ENCODE measurements around the gene DPM1. TPM values are rescaled to one million over a fixed set of nuclear protein-coding genes. Genes with fewer than 3 reads are reported as not detected.

Gene DPM1
- total RNA-seq, 2 donors from 2014 or later: 37.0 to 43.9 TPM

DNA sequence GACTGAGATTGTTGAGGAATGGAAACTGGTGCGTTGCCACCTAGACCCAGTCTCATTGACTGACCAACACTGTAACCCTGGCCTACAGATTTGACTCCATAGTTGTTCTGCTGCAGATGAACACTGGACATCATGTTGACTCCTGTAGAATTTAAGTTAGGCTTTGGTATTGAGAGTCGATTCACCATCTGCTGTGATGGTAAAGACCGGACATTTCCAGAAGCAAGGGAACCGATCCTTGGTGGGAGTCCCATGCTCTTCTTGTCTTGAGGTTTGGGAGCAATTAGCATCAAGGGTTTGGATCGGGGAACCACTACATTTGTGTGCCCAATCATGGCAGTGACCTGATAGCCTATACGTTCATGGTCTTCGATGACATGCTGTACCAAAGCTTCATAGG lies 64.7 kb downstream of the DPM1 start:
- Histone ChIP-seq H3K4me1 (no peaks in the 10 kb centered on the region), H3K9ac (ENCODE audit: low read depth in 2 of 2, low read length in 2 of 2) (no peak overlapping the region), H3K4me3 (no peak overlapping the region), H3K27me3 (no peaks in the 10 kb centered on the region), H3K27ac (no peak overlapping the region), H3K9me3 (no peaks in the 10 kb centered on the region), H3K36me3 (peaks cover 9% of the 10 kb centered on the region)
- TF ChIP-seq, protein P1, sequence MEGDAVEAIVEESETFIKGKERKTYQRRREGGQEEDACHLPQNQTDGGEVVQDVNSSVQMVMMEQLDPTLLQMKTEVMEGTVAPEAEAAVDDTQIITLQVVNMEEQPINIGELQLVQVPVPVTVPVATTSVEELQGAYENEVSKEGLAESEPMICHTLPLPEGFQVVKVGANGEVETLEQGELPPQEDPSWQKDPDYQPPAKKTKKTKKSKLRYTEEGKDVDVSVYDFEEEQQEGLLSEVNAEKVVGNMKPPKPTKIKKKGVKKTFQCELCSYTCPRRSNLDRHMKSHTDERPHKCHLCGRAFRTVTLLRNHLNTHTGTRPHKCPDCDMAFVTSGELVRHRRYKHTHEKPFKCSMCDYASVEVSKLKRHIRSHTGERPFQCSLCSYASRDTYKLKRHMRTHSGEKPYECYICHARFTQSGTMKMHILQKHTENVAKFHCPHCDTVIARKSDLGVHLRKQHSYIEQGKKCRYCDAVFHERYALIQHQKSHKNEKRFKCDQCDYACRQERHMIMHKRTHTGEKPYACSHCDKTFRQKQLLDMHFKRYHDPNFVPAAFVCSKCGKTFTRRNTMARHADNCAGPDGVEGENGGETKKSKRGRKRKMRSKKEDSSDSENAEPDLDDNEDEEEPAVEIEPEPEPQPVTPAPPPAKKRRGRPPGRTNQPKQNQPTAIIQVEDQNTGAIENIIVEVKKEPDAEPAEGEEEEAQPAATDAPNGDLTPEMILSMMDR (IDR thresholded peaks at IDR 0.05): no peak
- no peak for DNase-seq
- intact Hi-C loops (cut with DNase I): loop anchor here (2.0 kb wide), 1 partner anchor 49 kb away; no protein-coding TSS in a partner anchor

DNA sequence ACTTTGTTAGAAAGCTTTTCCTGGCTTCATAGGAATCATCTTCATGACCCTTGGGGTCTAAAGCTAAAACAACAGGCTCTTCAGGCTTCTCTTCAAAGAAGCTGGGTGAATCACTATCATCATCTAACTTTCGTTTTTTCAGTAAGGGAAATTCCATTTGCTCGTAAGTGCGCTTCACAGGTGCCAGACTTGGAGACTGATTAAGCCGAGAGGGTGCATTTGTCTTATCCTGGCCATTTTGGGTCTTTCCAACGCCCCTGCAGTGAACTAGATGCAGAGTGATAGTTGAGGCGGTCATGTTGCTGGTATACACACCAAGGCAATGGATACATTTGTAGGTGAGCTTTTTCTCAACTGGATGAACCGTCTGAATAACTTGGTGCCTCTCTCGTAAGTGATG lies 65.9 kb downstream of the DPM1 start:
- TF ChIP-seq, protein P1 (IDR thresholded peaks at IDR 0.05): no peak
- H3K36me3 ChIP-seq: peaks cover 9% of the 10 kb centered on the region

DNA sequence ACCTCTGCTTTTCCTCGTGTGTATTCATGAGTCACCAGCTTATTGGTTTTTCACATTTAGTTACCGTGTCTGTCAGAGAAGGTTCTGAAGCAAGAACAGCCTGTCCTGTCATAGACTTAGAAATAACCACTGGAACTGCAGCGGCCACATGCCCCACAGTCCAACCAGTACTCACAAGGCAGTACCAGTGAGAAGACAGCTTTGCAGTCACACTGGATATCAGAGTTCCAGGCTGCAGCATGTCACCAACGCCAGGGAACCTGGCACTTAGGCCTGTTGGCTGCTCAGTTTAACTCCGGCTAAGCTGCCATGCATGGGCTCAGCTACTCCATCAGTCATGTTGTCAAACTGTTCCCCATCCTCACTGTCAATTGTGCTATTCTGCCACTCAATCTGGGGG lies 67.2 kb downstream of the DPM1 start:
- no peaks in the 10 kb centered on the region for H3K9me3 ChIP-seq
- DNase-seq: no peak
- no peaks in the 10 kb centered on the region for H3K4me1 ChIP-seq
- peaks cover 9% of the 10 kb centered on the region for H3K36me3 ChIP-seq
- no peak overlapping the region for H3K4me3 ChIP-seq
- H3K27me3 ChIP-seq: no peaks in the 10 kb centered on the region
- H3K9ac ChIP-seq (ENCODE audit: low read depth in 2 of 2, low read length in 2 of 2): no peak overlapping the region
- intact Hi-C loops (cut with DNase I): no loop called here
- TF ChIP-seq, protein P1 (IDR thresholded peaks at IDR 0.05): no peak
- no peak overlapping the region for H3K27ac ChIP-seq

More for the DNA sequence above, 65.9 kb downstream of the DPM1 start:
- Histone ChIP-seq H3K4me1 (no peaks in the 10 kb centered on the region), H3K27me3 (no peaks in the 10 kb centered on the region), H3K9ac (ENCODE audit: low read depth in 2 of 2, low read length in 2 of 2) (no peak overlapping the region), H3K27ac (no peak overlapping the region), H3K4me3 (no peak overlapping the region), H3K9me3 (no peaks in the 10 kb centered on the region)
- intact Hi-C loops (cut with DNase I): loop anchor here (2.0 kb wide), 1 partner anchor 48 kb away; no protein-coding TSS in a partner anchor
- DNase-seq: no peak

DNA sequence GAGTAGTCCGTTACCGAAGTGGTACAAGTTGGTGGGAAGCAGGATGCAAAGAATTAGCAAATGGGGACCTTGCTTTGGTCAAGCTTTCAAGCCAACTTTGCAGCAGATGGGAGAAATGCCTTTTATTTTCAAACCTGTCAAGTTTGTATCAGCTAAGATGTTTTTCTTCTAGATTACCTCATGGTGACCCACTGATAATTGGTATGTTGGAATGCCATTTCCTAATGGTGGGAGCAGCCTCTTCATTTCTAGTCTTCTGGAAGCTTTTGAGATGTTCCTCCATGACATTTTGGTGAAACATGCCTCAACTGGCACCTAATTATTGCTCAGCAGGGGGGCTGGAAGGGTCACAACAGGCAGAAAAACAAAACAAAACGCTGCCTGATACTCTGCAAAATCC lies 70.8 kb downstream of the DPM1 start:
- H3K4me3 ChIP-seq: no peak overlapping the region
- H3K27me3 ChIP-seq: no peaks in the 10 kb centered on the region
- no peaks in the 10 kb centered on the region for H3K36me3 ChIP-seq
- DNase-seq: no peak
- no peaks in the 10 kb centered on the region for H3K9me3 ChIP-seq
- intact Hi-C loops (cut with DNase I): no loop called here
- TF ChIP-seq, protein P1 (IDR thresholded peaks at IDR 0.05): no peak
- no peak overlapping the region for H3K27ac ChIP-seq
- no peaks in the 10 kb centered on the region for H3K4me1 ChIP-seq
- no peak overlapping the region for H3K9ac ChIP-seq (ENCODE audit: low read depth in 2 of 2, low read length in 2 of 2)

DNA sequence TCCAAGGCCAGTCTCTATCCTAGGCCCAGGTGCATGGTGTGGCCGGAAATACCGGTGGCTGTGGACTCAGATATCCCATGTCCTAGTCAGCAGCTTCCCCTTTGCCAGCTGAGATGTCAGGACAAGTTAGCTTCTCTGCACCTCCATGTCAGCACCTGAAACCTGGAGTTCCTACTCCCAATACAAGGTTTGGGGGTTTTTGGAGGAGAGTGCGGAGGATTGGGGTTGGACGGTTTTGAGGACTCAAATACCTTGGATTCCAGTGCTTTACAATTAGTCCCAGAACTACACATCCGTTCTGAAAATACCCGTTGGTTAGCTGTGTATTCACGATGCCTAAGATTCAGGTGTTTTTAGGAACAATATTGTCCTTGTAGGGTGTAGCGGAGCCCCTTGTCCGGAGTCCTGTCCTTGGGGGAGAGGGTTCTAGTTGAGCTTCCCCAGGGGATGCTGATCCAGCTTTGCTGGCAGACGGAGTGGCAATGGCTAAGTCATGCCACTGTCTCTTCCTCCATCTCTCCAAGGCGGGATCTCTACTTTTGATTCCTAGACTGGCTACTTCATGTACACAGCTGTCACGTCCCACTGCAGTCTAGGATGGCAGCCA lies 72.0 kb downstream of the DPM1 start:
- Histone ChIP-seq H3K27ac (no peak overlapping the region), H3K4me3 (no peak overlapping the region), H3K9me3 (no peaks in the 10 kb centered on the region), H3K27me3 (no peaks in the 10 kb centered on the region), H3K4me1 (no peaks in the 10 kb centered on the region), H3K9ac (ENCODE audit: low read depth in 2 of 2, low read length in 2 of 2) (no peak overlapping the region), H3K36me3 (no peaks in the 10 kb centered on the region)
- intact Hi-C loops (cut with DNase I): no loop called here
- no peak for DNase-seq
- TF ChIP-seq, protein P1 (IDR thresholded peaks at IDR 0.05): no peak

All from colonic mucosa (tissue), 4 donors.